Stimulated activated CD8-positive, alpha-beta memory T cell treated with anti-CD3 and anti-CD28 coated beads, Interleukin-7, amount 100 ng/mL, for 4 hours (primary cell): ENCODE results near the gene DQX1.

Experiments used
- DNase-seq, 2 donors: peaks; one replicate each; pipeline ENCODE4 v3.0.0-alpha.2; 2020; ENCODE audit warnings: low read depth in 2 of 2

Gene DQX1

GRCh38 chr2:74553892-74554819 is 28.1 kb upstream of the DQX1 start, which contains the start of the genes DOK1 and LOXL3:
DOK1 (plus strand) TSS chr2:74554720; CDS start chr2:74554755, 35 bp downstream.
LOXL3 (minus strand) TSS chr2:74553942; CDS start chr2:74552634, 1,308 bp downstream.
- peak; percentile 60 to 73 for DNase-seq

- DNase-seq, result no peak
These were observed 27.1 kb upstream of the DQX1 start for GRCh38 chr2:74552914-74553811.

DNA sequence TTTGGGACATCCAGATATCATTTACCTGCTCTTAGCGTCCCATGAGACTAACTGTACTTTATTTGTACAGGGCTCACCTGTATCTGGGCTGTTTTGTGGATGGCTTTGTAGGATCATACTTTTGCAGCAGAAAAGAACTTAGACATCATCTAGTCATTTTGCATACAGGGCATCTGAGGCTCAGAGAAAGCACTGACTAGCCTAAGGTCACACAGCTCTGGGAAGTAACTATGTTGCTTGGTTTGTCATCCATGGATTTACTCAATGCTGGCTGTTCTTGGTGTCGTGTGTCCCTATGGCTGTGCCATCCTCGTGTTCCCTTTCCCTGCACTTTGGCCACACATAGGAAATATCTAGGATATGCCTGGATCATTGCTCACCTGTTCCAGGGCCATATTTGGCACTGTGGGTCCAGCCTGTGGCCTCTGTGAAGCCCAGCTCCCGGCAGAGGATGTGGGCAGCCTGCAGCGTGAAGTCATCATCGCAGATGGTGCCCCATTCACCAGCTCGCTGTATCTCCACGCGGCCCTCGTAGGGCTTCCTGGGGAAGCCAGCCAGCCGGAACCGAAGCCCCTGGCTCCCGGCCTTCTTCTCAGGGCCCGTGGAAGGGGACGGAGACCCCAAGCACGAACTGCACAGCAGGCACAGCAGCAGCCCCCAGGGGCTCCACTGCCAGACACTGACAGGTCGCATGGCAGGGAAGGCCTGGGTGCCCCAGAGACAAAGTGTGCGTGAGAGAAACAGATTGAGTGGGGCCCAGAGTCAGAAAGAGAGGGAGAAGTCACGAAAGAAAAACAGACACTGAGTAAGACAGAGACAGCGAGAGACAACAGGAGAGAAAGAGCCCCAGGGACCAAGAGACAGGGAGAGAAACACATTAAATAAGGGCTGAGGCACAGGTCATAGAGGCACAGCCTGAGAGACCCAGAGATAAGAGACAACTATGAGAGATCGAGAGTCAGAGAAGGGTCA is 26.2 kb upstream of the DQX1 start:
- DNase-seq, result no peak

DNA sequence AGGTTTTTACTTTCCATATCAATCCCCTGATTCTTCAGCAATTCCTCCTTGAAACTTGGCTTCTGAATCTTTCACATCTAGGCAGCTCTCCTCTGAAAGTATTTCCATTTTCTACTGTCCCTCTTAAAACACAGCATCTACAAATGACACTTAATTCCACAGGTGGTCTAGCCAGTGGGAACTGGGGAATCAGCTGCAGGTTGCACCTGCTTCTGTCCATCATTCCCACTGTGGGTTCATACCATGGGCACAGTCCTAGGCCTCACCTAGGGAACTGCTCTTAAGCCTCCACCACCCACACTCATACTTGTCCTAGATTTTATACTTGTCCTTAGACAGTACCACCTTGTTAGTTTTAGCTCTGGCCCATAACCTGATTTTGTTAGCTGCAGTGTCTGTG is 25.5 kb upstream of the DQX1 start:
- DNase-seq, result no peak

GRCh38 chr2:74550231-74550630 is 24.2 kb upstream of the DQX1 start:
- DNase-seq, result no peak

GRCh38 chr2:74548900-74549826 is 23.1 kb upstream of the DQX1 start:
- DNase-seq, result no peak

DNA sequence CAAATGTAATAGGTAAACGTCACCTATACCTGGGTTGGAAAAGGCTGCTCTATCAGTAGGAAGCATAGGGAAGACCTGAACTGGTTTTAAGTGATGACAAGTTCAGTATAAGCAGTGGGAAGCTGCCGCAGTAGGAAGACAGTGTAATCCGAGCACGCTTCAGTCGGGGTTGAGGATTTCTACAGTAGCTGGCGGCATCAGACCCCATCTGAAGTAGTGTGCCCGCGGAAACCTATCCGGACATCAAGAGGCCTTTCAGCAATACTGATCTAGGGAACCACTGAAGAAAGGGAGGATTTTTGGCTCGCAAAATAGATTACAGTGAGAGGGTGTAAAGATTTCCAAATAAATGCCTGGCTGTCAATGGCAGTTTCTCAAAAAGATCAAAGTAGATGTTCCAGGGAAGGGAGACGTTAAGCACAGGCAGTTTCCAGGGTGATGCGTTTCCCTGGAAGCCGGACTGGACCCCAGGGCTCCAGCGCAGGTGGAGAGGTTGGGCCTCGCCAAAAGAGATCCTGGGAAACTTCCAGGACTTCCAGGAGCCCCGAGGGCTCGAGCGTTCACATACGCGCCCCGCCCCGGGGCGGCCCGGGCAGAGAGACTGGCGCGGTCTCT is 22.4 kb upstream of the DQX1 start:
- no peak for DNase-seq

- no peak for DNase-seq
These were observed 20.0 kb upstream of the DQX1 start for GRCh38 chr2:74546004-74546403.

GRCh38 chr2:74544634-74545033 is 18.6 kb upstream of the DQX1 start:
- no peak for DNase-seq

- DNase-seq, result no peak
These were observed 16.9 kb upstream of the DQX1 start for GRCh38 chr2:74542978-74543377.

- DNase-seq, result no peak
These were observed 14.3 kb upstream of the DQX1 start for GRCh38 chr2:74540291-74540690.

GRCh38 chr2:74538881-74539339 is 12.9 kb upstream of the DQX1 start:
- DNase-seq, result no peak

DNA sequence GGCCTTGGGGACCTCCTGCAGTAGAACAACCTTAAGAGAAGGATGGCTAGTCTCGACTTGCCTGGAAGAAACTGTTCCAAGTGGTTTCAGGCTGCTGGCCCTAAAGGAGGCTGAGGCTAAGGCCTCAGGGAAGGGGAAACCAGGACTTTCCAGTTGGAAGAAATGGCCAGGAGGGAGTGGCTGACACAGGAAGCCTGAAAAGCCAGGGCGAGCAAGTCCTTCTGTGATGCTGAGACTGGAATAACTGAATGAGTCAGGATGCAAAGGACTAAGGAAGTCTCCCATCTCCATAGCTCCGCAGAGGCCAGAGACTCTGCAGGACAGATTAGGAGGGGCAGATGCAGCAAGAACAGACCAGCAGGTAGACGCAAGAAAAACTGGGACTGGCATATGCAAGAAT is 11.1 kb upstream of the DQX1 start:
- no peak for DNase-seq

GRCh38 chr2:74536166-74536950 is 10.3 kb upstream of the DQX1 start:
- DNase-seq, result no peak

DNA sequence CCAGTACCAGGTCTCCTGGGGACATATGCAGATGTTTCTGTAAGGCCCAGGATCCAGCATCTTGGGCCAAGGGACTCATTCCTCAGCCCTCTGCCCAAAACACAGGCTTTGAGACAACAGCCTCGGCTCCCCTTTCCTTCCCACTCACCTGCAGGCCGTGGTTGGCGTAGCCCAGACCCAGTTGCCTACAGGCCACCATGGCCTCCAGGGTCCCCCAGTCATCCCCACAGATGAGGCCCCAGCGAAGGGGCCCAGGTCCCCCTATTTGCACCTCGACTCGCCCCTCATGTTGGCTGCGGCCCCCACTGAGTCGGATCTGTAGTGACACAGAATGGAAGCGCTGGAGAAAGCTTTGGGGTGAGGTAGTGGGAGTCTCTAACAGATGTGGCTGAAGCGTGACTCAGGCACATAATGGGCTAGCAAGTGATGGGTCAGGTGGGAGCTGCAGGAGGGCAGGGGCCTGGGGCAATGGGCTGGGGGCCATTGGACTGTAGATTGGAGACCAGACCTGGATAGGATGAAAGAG is 9.5 kb upstream of the DQX1 start:
- no peak for DNase-seq

GRCh38 chr2:74534411-74534810 is 8.4 kb upstream of the DQX1 start:
- no peak for DNase-seq

DNA sequence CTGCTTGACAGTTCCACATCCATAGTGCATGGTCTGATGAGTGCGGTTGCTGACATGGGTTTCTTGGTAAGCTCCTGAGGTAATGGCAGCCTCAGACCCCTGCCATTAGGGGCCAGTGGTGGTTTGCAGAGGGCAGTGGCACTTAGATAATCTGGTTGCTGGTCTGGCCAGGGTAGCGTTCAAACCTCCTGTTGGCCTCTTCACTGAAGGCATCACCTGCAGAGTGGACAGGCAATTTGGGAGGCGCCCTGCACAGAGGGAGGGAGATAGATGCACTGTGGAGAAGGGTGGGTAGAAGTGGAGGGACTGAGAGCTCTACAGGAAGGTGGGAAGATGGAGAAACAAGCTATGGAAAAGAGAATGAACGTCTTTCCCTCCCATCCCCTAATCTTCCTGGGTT is 7.4 kb upstream of the DQX1 start:
- DNase-seq, result no peak

DNA sequence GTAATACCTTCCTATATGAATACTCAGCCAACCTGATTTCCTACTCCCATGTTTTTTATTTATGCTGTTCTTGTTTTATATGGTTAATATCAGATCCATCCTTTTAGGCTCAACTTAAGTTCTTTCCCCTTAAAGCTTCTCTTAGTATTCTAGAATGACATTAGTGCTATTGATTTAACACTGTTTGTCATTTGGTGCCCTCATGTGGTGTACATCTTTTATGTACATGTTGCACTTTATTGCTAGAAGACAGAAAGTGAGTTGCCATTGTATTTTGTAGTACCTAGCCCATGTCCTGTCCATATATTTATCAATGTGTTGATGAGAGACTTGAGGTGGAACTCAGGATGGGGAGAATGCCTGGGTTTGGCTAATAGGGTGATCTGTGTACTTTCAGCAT is 6.2 kb upstream of the DQX1 start:
- no peak for DNase-seq

GRCh38 chr2:74531666-74532065 is 5.6 kb upstream of the DQX1 start:
- DNase-seq, result no peak
